SK-N-DZ (cell line): ENCODE measurements around the gene YIF1B.
"Not testable (repeated sequence)": the region's sequence is repeated elsewhere in the genome, so short reads cannot be mapped to it uniquely, and the experiment has no call there.

Source experiments
- DNase-seq: peaks from one replicate; pipeline ENCODE4 v3.0.0-alpha.2; 2015; ENCODE audit warnings: low spot score

YIF1B gene

DNA sequence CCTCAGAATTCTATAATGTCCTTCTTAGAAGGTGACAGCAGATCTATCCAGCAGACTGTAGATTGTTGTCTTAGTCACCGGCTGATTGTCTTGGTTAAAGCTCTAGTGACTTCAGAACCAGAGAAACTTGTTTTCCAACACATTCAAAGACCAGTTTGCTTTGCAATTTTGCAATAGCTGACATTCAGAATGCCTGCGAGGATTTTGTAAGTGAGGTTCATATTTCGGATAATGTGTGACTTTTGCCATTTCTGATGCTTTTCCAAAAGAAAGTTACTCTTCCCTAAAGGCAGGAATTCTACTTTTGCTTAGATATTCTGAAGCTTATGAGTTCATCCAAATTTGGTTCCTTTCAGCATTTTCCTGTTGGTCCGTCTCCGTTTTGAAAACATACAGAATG lies 38.2 kb downstream of the YIF1B start:
- no peak for DNase-seq

DNA sequence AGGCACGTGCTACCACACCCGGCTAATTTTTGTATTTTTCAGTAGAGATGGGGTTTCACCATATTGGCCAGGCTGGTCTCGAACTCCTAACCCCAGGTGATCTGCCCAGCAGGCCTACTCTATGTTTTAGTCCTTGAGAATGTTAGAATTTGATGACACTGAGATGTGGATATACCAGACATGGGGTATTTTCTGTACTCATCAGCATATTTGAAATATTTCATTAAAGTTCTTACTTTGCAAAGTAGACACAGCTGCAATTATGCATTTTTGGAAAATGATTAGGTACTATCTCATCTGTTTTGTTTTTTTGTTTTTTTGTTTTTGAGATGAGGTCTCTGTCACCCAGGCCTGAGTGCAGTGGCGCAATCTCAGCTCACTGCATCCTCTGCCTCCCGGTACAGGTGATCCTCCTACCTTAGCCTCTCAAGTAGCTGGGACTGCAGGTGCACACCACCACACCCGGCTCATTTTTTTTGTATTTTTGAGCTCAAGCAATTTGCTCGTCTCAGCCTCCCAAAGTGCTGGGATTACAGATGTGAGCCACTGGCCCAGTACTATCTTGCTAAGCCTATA lies 38.7 kb downstream of the YIF1B start:
- DNase-seq = no peak

DNA sequence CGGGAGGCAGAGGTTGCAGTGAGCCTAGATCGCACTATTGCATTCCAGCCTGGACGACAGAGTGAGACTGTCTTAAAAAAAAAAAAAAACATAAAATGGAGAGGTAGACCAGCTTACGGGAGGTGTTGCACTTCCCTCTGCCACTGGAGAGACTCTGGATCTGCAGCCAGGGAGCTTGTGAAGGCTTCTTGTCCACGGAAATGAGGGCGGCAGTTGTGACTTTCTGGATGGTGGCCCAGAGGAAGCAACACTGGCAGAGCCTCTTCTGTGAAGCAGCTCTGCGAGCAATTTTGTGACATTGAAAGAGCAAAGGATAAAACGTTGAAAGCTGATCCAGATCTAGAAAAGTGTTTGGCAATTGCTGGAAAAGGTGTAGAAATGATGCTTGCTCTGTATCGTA lies 41.0 kb downstream of the YIF1B start:
- no peak for DNase-seq

DNA sequence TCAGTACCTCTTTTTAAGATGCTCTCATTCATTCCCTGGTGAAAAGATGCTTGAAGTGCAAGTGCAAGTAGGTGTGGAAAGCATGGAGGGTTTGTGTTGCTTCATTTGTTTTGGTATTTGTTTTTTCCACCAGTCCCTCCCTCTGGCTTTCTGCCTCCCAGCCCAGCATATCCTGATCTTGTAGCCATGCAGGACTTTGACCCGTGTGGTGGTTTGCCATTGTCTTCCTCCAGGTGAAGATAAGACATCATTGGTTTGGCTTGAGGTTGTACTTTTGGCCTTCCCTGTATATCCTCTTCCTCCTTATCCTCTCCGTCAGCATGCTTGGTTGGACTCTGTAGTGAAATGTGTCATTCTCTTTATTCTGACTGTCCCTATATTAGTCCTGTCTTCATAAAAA lies 42.2 kb downstream of the YIF1B start:
- no peak for DNase-seq

DNA sequence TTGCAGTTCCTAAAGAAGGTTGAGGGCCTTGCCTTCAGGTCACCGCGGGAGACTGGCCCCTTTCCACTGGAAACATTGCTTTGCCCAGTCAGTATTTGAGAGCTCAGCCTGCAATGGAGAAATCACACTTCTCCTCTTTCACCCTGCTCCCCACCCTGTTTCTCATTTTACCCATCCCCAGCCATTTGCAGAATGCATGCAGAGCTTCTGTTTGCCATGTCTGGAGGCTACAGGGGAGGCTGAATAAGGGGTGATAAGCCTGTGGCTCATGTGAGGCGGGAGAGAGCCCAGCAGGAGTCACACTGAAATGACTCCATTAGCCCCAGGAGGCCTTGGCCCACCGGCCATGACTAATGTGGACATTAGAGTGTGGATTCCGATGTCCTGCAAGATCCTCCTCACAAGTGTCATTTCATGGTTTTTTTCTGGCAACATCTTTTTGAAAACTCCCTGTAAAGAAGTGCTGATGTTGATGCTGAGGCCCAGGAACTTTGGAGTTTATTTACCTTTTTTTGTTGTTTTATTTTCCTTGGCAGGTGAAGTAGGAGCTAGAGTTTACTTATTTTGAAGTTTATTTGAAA lies 45.1 kb downstream of the YIF1B start:
- no peak for DNase-seq

- no peak for DNase-seq
These were observed 47.2 kb downstream of the YIF1B start for GRCh38 chr19:38268539-38268938.

GRCh38 chr19:38267761-38268483 lies 47.8 kb downstream of the YIF1B start:
- DNase-seq = no peak

GRCh38 chr19:38266981-38267597 lies 48.7 kb downstream of the YIF1B start:
- no peak for DNase-seq

GRCh38 chr19:38265921-38266429 lies 49.8 kb downstream of the YIF1B start:
- no peak for DNase-seq

DNA sequence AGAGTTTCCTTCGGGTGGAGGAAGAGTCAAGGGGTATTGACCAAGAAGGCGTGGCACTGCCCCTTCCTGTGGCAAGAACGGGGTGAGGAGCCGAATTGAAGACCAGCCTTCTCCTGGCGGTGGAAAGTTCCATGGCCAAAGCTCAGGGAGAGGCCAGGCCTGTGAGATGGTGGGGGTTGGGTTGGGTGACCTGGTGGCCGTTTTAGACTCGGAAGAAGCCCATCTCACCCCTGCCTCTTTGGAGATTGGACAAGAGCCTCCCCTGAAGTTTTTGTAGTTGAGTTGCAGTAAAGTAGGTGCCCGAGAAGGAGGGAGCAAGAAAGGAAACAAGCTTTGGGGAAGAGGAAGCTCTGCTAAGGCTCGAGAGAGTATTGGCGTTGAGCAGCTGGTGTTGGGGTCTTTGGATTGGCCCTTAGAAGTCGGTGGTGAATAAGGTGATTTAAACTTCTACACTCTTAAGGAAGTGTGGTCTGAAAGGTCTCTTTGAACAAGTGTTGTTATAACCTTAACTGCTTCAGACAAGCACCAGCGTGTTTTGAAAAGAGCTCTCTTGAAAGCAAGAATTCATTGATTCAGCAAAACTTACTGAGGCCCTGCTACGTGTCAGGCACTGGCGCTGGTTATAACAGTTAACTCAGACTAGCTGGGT lies 50.4 kb downstream of the YIF1B start:
- no peak for DNase-seq

GRCh38 chr19:38264486-38265212 lies 51.1 kb downstream of the YIF1B start, which contains the start of gene SPINT2:
TSS of gene SPINT2 (plus strand) at chr19:38264573. CDS start at chr19:38264893, 320 bp downstream.
- peak; percentile 36 for DNase-seq

- no peak for DNase-seq
These were observed 51.9 kb downstream of the YIF1B start for GRCh38 chr19:38263689-38264485.

DNA sequence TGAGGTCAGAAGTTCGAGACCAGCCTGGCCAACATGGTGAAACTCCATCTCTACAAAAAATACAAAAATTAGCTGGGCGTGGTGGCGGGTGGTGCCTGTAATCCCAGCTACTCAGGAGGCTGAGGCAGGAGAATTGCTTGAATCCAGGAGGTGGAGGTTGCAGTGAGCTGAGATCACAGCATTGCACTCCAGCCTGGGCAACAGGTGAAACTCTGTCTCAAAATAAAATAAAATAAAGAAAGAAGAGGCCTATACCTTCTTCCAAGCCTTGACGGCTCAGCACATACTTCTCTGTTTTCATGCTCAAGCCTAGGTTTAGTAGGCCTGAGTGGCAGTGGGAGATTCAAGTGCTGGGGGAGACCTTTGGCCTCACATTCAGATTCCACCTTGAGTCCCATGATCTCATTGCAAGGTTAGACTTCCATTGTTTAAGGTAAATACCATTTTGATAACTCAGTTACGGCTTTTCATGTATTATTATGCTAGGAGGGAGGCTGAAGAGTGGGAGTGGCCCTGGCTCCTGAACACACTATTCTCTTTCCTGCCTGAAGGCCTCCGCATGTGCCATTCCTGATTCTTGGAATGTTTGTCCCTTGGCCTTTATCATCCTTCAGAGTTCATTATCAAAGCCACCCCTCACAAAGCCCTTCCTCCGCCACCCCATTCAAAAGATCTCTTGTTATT lies 53.0 kb downstream of the YIF1B start:
- no peak for DNase-seq

DNA sequence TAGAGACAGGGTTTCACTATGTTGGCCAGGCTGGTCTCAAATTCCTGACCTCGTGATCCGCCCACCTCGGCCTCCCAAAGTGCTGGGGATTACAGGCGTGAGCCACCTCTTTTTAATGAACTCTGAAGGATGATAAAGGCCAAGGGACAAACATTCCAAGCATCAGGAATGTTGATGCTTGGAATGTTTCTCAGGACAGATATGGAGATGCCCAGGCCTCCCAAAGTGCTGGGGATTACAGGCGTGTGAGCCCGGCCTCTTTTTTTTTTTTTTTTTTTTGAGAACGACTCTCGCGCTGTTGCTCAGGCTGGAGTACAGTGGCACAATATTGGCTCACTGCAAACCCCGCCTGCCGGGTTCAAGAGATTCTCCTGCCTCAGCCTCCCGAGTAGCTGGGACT lies 53.8 kb downstream of the YIF1B start:
- not testable (repeated sequence) for DNase-seq

- peak; percentile 39 for DNase-seq
These were observed 60.2 kb downstream of the YIF1B start for GRCh38 chr19:38255383-38256014.

- no peak for DNase-seq
These were observed 62.0 kb downstream of the YIF1B start for GRCh38 chr19:38253788-38254187.
